Stimulated activated CD4-positive, alpha-beta T cell treated with anti-CD3 and anti-CD28 coated beads, Interleukin-2, amount 100 ng/mL, for 24 hours (primary cell): ENCODE results near the gene UNC5C.

Source experiments
- DNase-seq, 2 donors: peaks; one replicate each; pipeline ENCODE4 v3.0.0-alpha.2; 2020

UNC5C gene

DNA sequence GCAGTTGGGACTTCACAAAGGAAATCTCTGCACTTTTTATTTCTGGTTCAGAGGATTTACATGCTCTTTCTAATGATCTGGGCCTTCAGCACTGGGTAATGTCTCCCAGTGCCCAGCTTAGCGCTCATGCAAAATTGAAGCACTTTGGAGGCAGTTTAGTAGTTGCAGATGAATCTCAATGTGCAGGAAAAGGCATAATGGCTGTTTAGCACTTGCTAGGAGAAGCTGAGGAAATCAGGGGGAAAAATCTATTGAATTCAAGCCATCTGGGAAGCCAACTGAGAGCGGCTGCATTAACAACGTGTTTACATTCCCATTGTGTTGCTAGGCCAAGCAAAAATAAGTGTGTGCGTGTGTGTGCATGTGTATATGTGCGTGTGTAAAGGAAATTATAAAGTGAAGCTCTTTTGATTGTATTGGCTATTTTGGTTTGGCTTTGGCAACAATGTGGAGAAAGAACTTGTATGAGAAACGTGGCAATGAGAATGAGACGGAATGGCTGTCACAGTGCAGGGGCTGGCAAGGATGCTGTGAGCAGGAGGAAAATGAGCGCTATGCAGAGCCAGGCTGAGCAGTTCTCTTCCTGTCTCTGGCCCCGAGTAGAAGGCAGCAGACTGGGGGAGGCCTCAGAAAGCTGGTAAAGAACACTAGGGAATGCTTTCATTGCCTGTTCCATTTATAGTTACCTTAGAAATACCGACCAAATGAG is 231.5 kb downstream of the UNC5C start:
- DNase-seq = no peak

DNA sequence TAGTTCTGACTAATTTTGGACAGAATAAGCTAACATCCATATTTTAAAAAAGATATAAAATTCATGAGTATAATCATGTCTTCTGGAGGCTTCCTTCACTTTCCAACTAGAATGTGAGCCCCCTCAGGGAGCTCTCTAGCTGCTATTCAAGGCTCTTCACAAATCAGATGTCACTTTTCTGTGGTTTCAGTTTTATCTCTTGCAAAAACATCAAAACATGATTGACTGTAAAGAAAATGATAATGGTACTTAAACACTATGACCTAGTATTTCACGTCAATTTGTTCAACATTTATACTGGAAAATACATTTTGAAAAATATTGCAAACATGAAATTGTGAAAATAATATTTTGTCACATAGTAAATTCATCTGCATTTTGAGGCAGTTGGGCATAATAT is 234.2 kb downstream of the UNC5C start:
- no peak for DNase-seq

DNA sequence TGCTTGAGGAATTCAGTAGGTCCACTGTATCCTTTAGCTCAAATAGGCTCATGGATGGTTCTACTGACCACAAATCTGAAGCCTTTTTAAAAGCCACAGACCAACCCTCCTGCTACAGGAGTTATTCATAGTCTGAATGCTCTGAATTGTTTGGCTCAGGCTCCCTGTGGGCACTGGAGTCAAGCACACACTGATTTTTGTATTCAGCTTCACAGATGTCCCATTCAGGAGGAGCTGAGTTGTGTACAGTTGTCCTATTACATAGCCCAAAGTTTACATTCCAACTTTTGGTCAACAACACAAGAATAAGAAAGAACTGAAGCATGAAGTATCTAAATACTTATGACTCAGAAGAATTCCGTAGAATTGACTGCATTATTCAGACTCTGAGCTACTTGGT is 243.9 kb downstream of the UNC5C start:
- no peak for DNase-seq

DNA sequence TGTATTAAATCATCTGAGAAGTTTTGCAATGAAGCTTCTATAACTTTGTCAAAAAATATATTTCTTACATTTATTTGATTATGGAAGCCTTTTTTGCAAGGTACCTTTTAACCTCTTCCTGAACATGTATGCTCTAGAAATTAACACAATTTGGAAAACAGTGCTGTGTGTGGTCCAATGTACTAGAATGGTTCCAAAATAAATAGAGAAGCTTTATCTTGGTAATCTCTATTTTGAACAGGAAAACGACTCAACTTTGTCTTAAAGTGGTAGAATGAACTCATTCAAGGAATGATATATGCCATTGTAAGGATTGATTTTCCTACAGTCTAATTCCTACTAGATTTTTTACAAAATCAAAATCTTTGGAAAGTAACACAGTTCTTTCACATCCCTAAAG is 248.5 kb downstream of the UNC5C start:
- no peak for DNase-seq

DNA sequence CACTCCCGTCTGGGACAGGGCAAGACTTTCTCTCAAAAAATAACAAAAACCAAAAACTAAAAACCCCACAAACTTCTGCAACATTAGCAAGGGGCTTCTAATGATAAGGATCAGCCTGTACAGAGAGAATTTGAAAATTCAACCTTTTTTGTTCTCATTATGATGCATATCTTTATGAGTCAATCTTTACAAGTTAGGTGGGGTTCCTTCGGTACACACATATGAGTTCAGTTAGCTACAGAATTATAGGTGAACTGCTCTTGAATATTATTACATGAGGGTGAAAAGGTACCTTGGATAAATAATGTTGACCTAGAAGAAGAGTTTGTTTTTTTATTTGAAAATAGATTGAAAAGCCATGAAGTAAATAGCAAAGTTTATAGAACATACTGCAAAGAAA is 252.7 kb downstream of the UNC5C start:
- DNase-seq = no peak

DNA sequence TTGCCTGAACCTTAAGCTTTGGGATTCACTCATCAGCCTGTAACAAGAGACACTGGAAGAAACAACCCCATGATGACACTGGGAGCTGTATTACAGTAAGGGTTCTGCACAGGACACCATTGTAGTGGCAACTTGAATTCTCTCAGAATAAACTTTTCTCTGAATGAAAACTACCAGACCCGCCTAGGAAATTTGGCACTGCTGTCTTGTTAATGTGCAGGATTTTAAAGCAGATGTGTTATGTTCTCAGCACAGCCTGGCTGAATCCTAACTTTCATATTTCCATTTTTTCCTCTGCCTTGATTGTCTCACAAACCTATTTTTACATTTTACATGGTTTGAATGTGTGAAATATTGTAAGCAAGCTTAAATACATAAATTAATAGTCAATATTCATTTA is 253.6 kb downstream of the UNC5C start:
- no peak for DNase-seq

DNA sequence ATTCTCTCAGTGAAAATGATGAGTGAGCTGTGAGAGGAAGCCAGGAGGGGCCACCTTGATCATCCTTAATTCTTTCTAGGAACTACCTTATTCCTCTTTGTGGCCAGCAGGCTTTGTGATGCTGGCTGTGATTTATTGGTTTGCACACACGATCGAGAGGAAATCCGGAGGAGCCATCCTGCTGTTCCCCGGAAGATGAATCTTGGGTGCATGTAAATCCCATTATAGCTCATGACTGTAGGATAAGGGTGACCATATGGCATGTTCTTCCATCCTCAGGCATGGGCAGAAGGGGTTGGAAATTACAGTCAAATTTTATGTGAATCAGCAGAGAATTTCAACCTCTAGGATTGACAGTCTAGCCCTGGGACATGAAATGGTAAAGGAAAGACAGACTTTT is 254.5 kb downstream of the UNC5C start:
- DNase-seq = no peak

DNA sequence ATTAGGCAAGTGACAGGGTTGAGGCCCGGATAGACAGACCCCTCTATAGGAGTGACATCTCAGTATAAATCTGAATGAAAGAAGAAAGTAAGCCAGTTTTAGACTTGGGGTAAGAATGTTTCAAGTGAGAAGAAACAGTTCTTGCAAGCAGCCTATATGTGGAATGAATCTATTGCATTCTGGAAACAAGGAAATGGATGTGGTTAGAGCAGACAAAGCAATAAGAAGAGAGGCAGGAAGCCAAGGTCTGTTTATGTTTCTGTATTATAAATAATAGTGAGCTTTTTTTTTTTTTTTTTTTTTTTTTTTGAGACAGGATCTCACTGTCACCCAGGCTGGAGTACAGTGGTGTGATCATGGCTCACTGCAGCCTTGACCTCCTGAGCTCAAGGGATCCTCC is 255.8 kb downstream of the UNC5C start:
- DNase-seq = no peak

DNA sequence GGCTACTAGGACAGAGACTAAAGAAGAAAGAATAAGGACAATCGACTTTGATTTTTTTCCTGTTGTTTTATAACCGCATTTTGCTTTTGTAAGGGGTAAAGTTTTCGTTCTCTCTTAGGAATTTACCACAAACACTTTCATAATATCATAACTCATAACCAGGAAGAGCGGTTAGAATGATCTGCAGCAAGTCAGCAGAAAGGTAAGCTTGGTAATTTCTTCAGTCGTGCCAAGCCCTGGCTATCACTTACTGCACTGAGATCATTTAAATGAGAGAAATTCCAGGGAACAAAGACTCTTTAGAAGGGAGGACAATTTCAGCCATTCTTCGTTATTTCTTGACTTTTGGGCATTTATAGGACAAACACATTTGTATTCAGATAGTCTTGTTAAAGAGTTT is 258.1 kb downstream of the UNC5C start:
- DNase-seq = no peak

DNA sequence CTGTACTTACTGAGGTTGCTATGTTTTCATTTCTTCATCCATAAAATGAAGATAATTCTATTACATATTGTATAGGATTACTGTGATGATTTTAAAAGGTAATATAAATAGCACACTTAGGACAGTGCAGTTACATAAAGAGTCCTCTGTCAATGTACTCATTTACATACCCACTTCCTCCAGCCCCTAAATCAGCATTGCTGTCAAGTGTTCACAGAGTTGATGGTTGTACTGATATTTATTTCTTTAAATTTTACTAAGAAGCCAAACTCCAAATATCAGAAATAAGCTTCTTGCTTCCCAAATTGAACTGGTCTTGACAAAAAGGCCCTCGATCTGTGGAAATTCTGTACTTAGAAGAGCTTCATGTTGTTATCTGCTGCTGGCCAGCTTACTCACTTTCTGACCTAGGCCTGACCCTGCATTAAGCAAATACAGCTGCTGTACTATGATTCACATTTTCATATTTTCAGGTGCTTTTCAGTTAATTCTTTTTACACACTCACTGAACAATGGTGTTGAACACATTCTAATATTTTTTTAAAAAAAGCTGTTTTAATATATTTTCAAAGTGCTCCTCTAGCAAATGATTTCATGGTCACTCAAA is 259.6 kb downstream of the UNC5C start:
- DNase-seq = no peak

DNA sequence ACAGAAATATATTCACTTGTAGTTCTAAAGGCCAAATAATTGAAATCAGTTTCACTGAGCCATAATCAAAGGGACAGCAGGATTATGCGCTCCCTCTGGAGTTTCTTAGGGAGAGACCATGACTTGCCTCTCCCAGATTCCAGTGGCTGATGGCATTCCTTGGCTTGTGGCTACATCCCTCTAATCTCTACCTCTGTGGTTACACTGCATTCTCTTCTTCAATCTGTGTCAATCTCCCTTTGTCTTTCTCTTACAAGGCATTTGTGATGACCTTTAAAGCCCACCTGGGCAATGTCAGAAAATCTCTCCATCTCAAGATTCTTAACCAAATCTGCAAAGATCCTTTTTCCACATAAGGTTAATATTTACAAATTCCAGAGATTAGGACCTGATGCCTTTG is 260.2 kb downstream of the UNC5C start:
- DNase-seq = no peak

DNA sequence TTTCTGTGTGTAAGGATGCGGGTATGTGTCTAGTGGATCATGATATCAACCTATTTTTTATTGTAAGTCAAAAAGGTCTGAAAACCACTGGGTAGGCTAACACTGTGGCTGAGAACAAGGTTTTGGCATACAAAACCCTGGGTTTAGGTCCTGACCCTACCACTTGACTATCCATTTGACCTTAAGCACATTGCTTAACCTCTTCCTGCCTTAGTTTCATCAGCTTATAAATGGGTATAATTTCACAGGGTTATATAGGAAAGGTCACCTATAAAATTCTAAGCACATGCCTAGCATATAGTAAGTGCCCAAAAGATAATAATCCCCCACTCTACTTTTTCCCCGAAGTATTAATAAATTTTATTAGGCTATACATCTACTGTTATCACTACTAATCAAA is 263.0 kb downstream of the UNC5C start:
- no peak for DNase-seq

DNA sequence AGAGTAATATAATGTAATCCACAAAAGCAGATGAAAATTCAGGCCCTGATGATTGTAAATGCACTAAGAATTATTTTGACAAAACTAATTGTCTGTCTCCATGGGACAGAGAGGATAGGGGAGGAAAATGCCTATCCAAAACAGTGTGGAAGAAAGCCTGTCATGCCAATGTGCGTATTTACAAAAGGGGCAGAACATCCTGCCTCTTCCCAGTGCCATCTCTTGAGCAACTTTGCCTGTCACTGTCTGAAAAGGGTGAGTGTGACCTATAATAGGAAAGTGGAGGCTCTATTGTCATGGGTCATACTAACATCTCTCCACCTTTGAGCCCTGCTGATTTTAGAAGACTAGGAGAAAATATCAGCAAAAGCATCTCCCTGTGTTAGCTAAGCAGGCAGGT is 264.1 kb downstream of the UNC5C start:
- DNase-seq = no peak

DNA sequence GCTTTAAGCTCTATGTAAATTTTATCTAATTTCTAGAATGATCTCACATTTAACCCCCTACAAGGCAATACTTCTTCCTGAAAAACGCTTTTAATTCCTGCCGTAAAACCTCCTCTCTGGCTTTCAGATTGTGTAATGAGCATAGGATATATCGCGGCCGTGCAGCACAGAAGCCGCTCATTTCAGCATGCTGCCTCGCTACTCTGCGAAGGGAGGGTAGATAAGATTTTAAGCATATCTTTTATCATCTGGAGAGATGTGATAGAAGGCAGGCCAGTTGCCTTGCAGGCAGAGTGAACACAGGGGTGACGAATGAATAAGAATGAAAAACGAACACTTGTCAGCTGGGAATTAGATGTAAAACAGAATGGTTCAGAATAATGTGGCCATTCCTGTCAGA is 265.5 kb downstream of the UNC5C start:
- DNase-seq = no peak

DNA sequence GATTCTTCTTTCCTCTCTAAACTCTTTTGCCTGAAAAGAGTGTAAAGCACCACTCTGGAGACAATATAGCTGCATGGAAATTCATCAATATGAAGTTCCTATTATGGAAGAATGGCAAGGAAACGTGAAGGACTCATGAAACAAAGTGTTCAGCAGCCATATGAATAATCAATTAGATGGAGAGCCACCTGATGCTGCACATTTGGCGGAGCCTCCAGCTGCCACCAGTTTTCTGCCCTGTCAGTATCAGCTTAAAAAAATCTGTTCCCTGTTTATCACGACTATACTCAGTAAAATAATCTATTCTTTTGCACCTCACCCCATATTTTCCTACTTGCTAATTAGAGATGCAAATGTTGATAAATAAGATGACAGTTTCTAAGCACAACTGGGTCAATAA is 276.0 kb downstream of the UNC5C start:
- no peak for DNase-seq

DNA sequence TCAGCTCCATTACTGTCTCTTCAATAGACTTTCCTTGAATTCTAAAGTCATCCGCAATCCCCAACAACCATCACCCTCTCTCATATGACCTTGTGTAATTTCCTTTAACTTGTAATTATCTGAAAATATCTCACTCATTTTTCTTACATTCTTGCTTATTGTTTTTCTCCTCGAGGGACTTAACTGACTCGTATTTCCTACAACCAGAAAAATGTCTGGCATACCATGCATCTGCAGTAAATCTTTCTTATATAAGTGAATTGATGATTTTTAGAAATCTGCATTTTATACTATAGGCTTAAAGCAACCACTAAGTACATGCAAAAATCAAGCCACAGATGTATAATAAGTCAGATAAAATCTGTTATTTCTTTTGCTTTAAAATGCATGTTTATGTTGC is 276.7 kb downstream of the UNC5C start:
- DNase-seq = no peak

DNA sequence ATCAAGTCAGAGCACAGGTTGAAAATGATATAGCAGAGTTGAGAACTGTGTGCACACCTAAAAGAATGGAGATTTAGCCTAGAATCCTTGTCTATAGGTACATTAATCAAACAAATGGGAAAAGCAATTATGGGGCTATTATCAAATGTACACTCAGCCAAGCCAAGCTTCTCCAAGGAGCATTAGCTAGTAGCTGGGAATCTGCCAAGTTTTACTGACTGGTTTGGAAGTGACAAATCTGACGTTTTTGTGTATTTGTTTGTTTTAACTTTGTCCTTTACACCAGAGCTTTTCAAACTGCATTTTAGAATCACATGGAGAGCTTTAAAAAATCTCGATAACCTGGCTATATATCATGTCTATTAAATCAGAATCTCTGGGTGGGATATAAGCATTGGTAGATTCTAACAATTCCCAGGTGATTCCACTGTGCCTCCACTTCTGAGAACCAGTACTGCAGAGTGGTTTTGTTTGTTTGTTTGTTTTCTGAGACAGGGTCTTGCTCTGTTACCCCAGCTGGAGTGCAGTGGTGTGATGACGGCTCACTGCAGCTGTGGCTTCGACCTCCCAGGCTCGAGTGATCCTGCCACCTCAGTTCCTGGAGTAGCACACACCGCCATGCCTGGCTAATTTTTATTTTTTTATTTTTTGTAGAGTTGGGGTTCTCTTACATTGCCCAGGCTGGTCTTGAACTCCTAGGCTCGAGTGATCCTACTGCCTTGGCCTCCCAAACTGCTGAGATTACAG is 279.8 kb downstream of the UNC5C start:
- DNase-seq = no peak

DNA sequence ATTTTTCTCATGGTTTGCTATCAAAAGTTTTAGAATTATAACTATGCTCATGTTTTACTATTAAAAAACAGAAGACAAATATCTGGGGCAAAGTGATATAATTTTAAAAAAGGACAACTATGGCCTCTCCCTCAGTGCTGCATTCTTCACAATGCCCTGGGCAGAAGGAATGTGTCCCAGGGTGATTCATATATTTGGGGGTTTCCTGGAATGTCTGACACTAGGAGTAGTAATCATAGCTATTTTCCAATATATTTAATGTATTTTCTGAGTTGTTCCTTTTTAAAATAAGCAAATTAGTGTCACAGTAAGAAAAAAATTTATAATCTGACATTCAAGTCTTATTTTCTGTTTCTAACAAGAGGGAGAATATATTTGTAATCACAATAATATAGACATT is 281.7 kb downstream of the UNC5C start:
- no peak for DNase-seq

DNA sequence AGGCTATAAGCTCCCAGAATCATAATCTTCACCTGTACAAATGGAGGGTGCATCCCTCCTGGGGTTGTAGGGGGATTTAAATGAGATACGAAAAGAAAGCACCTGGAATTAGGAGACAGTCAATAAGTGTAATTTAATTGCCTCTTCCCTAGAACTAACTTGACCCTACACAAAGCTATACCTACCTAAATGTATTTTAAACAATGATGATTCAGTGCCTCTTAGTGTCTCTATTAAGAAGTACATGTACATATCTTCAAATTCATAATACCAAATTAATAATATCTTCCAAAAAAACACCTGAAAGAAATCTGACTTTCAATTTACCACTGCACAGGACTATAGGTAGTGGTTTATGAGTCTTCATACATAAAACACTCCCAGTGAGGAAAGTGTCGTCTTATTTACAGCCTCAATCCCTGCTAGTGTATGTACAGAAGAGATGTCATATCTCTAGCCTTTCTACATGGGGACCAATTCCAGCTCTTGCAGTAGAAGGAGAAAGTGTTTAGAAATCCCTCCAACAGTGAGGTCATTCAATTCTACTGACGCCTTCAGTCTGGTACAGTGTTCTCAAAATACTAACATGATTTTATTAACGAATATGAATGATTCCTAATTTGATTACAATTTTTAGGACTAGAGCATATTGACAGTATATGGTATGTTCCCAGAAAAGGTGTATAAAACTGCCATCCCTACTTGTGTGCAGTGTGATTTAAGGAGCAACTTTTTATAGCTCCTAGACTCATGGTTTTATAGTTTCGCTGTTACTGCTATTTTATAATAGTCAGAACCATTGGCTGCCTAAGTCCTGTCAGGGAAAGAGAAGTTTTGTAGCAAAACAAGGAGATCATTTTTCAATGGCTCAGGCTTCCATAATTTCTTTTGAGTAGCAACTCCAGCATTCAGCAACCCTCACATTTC is 282.7 kb downstream of the UNC5C start:
- DNase-seq = no peak

DNA sequence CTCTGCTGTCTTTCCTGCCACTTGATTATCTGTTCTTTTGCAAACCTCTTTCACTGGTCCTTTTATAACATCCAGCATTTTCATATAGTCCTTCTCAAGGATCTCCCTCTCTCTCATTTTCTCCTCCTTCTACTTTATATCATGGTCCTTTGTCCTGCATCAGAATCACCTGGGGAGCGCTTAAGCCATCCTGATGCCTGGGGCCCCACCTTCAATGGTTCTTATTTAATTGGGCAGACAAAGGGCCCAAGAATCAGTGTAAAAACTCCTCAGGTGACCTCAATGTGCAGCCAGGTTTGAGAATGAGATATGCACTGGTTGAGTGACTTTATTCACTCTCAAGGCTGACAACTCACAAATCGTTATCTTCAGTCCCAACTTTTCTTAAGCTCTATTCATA is 283.9 kb downstream of the UNC5C start:
- no peak for DNase-seq

DNA sequence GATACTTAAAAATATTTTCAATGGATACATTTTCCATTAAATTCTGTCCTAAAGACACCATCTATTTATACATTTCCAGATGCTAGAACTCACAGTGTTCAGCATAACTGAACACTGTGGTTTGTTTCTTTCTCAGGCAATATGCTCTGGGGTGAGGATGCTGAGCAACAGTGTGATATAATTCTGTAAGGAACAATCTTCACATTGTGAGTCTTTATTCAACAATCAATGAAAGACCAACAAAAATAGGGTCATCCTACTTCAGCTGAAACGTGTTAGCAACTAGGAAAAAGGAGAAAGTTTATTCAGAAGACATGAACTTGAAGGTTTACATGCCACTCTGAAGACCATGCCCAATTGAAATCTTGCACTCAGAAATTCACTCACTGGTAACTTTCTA is 284.8 kb downstream of the UNC5C start:
- no peak for DNase-seq

DNA sequence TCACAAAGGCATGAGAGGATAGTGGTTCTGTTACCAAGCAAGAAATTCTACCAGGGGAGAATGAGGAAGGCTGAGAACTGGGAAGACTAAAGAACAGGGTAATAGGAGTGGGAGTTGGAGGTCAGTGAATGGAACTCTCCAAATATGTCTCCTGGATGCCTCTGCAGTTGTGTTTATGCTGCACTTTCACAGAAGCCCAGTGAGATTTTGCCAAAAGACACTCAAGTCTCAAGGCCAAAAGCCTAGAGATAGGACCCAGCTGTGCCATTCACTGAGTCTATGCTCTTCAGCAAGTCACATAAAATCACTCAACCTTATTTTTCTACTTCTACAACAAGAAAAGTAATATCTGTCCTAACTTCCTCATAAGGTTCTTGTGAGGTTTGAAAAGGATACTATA is 285.4 kb downstream of the UNC5C start:
- DNase-seq = no peak

DNA sequence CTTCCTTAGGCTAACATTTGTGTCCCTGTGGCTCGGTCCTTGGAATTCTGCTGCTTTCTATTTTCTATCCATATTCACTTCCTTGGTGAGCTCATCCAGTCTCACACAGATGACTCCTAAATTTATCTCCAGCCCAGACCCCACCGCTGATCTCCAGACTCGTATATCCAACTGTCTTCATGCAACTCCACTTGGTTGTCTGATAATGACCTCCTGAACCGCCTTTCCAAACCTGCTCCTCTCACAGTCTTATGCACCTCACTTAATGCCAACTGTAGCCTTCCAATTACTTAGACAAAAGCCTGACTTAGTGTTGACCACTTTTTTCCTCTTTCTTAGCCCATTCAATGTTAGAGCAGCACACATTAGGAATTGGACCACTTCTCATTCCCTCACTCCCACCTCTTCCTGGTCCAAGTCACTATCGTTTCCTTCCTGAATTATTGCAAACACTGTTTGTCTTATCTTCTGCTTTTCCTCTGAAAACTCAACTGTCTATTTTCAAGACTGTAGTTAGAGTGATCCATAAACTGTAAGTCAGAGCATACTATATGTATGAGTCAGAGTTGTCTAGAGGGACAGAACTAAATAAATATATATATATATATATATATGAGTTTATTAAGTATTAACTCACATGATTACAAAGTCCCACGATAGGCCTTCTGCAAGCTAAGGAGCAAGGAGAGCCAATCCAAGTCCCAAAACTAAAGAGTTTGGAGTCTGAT is 292.5 kb downstream of the UNC5C start:
- no peak for DNase-seq
